NCI-H345 treated with DMSO at 0.1 percent for 48 hours (cell line): ENCODE results near the gene KRT76.

Experiments
- DNase-seq: peaks from one replicate; lab custom pipeline; 2025; ENCODE audit not compliant: unreplicated experiment; lab: John Stamatoyannopoulos, UW

KRT76 gene

GRCh38 chr12:52740584-52740983 is 36.6 kb downstream of the KRT76 start:
- no peak for DNase-seq

DNA sequence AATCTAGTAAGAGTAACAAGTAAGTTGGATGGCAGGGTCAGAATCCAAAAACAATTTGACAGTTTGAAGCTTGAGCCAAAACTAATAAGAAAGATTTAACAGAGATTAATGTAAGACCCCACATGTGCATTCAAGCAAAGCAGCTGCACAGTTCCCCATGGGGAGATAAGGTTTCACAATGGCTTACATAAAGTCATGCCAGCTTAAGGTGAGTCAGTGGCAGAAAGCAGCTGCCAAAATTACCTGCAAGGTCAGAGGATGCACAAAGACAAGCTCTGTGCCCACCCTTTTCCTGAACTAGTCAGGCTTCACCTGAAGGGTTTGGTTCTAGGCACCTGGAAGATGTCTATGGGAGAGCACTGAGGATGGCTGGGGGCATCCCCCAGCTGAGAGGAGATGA is 37.2 kb downstream of the KRT76 start:
- no peak for DNase-seq

- DNase-seq = no peak
Measured at GRCh38 chr12:52735816-52736632, 41.1 kb downstream of the KRT76 start.

- DNase-seq = no peak
Measured at GRCh38 chr12:52735106-52735505, 42.0 kb downstream of the KRT76 start.

DNA sequence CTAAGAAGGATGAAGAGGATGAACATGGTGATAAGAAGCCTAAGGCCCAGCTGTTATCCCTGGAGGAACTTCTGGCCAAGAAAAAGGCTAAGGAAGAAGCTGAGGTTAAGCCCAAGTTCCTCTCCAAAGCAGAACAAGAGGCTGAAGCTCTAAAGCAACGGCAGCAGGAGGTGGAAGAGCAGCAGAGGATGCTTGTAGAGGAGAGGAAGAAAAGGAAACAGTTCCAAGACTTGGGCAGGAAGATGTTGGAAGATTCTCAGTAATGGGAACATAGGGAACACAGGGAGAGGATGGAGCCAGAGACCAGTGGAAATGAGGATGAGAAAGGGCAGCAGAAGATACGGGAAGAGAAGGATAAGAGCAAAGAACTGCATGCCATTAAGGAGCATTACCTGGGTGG is 46.4 kb downstream of the KRT76 start:
- DNase-seq = no peak

- no peak for DNase-seq
Measured at GRCh38 chr12:52730383-52730782, 46.8 kb downstream of the KRT76 start.

- no peak for DNase-seq
Measured at GRCh38 chr12:52729147-52729546, 48.0 kb downstream of the KRT76 start.

DNA sequence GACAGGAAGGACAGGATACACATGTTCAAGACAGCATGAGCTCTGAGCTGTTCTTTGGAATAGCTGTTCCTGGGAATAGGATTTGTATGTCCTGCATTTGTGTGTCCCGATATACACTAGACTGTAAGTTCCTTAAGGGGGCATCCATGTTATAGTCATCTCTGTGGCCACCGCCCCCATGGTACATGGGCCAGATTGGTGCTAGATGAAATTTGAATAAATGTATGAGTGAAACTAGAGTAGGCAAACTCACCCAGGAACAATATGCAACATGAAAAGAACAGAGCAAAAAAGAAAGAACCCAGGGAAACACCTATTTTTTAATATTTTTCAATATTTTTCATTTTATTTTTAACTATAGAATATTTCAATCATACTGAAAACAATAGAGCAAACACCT is 48.8 kb downstream of the KRT76 start:
- no peak for DNase-seq

- no peak for DNase-seq
Measured at GRCh38 chr12:52727037-52727436, 50.1 kb downstream of the KRT76 start.

GRCh38 chr12:52726451-52726850 is 50.7 kb downstream of the KRT76 start:
- DNase-seq = no peak

DNA sequence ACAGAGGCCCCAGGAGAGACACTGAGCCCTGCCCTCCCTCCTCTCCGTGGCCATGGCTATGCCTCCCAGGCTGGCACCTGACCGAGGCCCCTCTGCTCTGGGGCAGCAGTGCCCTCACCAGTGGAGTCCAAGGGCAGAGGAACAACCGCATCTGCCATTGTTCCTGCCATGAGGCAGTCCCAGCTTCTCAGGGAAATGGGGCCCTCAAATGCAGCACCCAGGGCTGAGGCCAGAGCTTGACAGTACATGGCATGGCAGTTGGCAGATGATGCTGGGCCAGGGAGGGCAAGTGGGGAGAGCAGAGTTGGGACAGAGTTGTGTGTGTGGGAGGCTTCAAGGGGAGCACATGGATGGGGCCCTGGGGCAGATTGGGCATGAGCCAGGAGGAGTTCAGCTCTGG is 52.8 kb downstream of the KRT76 start:
- DNase-seq = no peak

DNA sequence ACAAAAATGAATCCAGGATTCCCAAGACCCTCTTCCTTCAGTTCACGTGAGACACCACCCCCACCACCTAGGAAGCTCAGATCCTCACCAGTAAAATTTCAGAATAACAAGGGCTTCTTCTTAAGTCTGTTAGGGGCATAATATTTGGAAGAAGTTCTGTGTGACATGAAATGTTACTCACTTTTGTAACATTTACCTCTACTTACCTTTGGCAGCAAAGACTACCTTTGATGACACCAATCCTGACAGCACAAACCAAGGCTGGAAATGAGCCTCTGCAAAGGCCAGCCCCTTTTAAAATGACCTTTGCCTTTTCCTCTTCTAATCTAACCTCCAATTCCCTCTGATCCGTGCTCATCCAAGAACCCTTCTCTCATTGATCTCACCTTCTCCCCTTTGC is 54.5 kb downstream of the KRT76 start:
- DNase-seq = no peak

- DNase-seq = no peak
Measured at GRCh38 chr12:52721838-52722470, 55.2 kb downstream of the KRT76 start.

DNA sequence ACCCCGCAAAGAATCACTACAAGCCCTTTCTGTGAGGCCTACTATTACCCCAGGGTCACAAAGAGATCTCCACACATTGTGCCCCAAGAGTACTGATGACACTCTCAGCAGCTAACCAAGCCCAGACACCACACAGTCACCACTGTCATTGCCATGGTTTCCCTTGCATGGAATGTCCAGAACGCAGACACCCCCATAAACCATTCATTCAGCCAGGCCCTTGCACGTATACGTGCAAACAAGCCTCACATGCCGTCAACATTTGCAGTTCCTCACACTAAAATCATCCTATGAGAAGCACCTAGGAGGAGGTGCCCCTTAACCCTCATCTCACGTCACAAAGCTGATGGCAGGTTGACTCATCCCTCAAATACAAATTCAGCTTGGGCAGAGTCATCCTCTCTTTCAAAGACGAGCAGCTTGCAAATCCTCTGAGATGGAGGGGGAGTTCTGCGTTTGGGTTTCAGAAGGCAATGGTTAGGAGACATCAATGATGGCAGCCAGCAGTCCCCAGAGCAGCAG is 56.7 kb downstream of the KRT76 start:
- DNase-seq = no peak
